SK-N-SH (cell line): Measurements from ENCODE around the gene GOLM1. TPM values are rescaled to one million over a fixed set of nuclear protein-coding genes. Genes with fewer than 3 reads are reported as not detected.

Source experiments
- CTCF ChIA-PET: fragments of 300-600, 350-600 bp; formaldehyde crosslinking; extraction: SDS; loops from one replicate; lab custom pipeline; 2021; lab: Yijun Ruan, JAX
- POLR2A ChIA-PET: fragments of 350-600 bp; sonication (Branson Sonifier 250); formaldehyde crosslinking; extraction: SDS; loops from one replicate; lab custom pipeline; 2020; ENCODE audit warnings: antibody characterized with exemption, inconsistent platforms; lab: Yijun Ruan, JAX
- DNase-seq: peaks from one replicate; pipeline ENCODE4 v3.0.0; 2012
- H2AFZ ChIP-seq: fragments of 200-600 bp; sonication (generic); 2 replicates; pipeline ENCODE4 v1.8.1; 2016; ENCODE audit warnings: antibody characterized with exemption, mild to moderate bottlenecking, low read depth
- H3F3A ChIP-seq: fragments of 200-600 bp; sonication (generic); replicated peaks from 2 replicates; pipeline ENCODE3; 2016; ENCODE audit warnings: antibody characterized with exemption, mild to moderate bottlenecking; ENCODE audit not compliant: insufficient read depth
- H3K27ac ChIP-seq, 2 experiments: fragments of 200-500 bp in 1 of 2; fragments of 200-600 bp in 1 of 2; sonication (Bioruptor generic) in 1 of 2; sonication (generic), shearing (Covaris generic) in 1 of 2; 2 replicates each; pipeline versions ENCODE4 v1.5.1 to v1.6.1; 2014 to 2016; ENCODE audit warnings: low read depth in 2 of 2, inconsistent platforms in 1 of 2, low read length in 1 of 2, mild to moderate bottlenecking in 1 of 2, mixed read lengths in 1 of 2
- H3K27me3 ChIP-seq: fragments of 200-600 bp; sonication (generic), shearing (Covaris generic); 2 replicates; pipeline ENCODE4 v1.6.1; 2016; ENCODE audit warnings: mixed run types; ENCODE audit not compliant: insufficient read depth
- H3K36me3 ChIP-seq, 2 experiments: fragments of 200-500 bp in 1 of 2; fragments of 200-600 bp in 1 of 2; sonication (Bioruptor generic) in 1 of 2; sonication (generic) in 1 of 2; replicated peaks in 1 of 2; 2 replicates each; pipeline versions ENCODE3 to v1.5.1; 2014 to 2016; ENCODE audit warnings: low read length in 1 of 2, mild to moderate bottlenecking in 1 of 2; ENCODE audit not compliant: insufficient read depth in 2 of 2, control insufficient read depth in 1 of 2
- H3K4me1 ChIP-seq, 2 experiments: fragments of 200-500 bp in 1 of 2; fragments of 200-600 bp in 1 of 2; sonication (Bioruptor generic) in 1 of 2; sonication (generic), shearing (Covaris generic) in 1 of 2; 2 replicates each; pipeline versions ENCODE4 v1.5.1 to v1.6.1; 2014 to 2016; ENCODE audit warnings: low read depth in 1 of 2, low read length in 1 of 2, mixed run types in 1 of 2; ENCODE audit not compliant: insufficient read depth in 2 of 2, control insufficient read depth in 1 of 2
- H3K4me2 ChIP-seq: fragments of 200-600 bp; sonication (generic), shearing (Covaris generic); 2 replicates; pipeline ENCODE4 v1.6.1; 2017; ENCODE audit warnings: mixed run types
- H3K4me3 ChIP-seq, 2 experiments: fragments of 200-500 bp in 1 of 2; fragments of 200-600 bp in 1 of 2; sonication (Bioruptor generic) in 1 of 2; sonication (generic), shearing (Covaris generic) in 1 of 2; 2 replicates each; pipeline versions ENCODE4 v1.5.1 to v1.8.1; 2014 to 2016; ENCODE audit warnings: low read depth in 2 of 2, inconsistent platforms in 1 of 2, low read length in 1 of 2, mild to moderate bottlenecking in 1 of 2, mixed read lengths in 1 of 2, moderate library complexity in 1 of 2
- H3K79me2 ChIP-seq: fragments of 200-600 bp; sonication (generic); 2 replicates; pipeline ENCODE4 v1.8.1; 2017; ENCODE audit warnings: mild to moderate bottlenecking; ENCODE audit not compliant: insufficient read depth
- H3K9ac ChIP-seq: fragments of 200-600 bp; sonication (generic); 2 replicates; pipeline ENCODE4 v1.6.1; 2017; ENCODE audit warnings: mixed run types
- H3K9me2 ChIP-seq: fragments of 200-600 bp; sonication (generic); 2 replicates; pipeline ENCODE4 v1.6.1; 2017; ENCODE audit warnings: mixed run types
- H3K9me3 ChIP-seq: fragments of 200-600 bp; sonication (generic); 2 replicates; pipeline ENCODE4 v1.6.1; 2017; ENCODE audit warnings: mixed run types, mild to moderate bottlenecking, moderate library complexity
- H4K20me1 ChIP-seq: fragments of 200-600 bp; sonication (generic); 2 replicates; pipeline ENCODE4 v1.6.1; 2017; ENCODE audit warnings: mild to moderate bottlenecking, mixed run types; ENCODE audit not compliant: insufficient read depth
- FOXM1 ChIP-seq: IDR thresholded peaks from 2 replicates; pipeline ENCODE4 v1.4.0; 2012; ENCODE audit warnings: low read depth, mild to moderate bottlenecking
- GATA2 ChIP-seq: sonication (generic); formaldehyde crosslinking; IDR thresholded peaks from 2 replicates; pipeline ENCODE4 v1.5.0; 2020; ENCODE audit warnings: mild to moderate bottlenecking, missing genetic modification reagents
- JUND ChIP-seq: IDR thresholded peaks from 2 replicates; pipeline ENCODE4 v1.4.0; 2012
- NFIC ChIP-seq: IDR thresholded peaks from 2 replicates; pipeline ENCODE4 v1.4.0; 2012; ENCODE audit warnings: borderline replicate concordance
- NRF1 ChIP-seq: IDR thresholded peaks from 2 replicates; pipeline ENCODE4 v1.6.1; 2012; ENCODE audit warnings: low read depth, mild to moderate bottlenecking, low read length
- POLR2AphosphoS5 ChIP-seq: IDR thresholded peaks from 2 replicates; pipeline ENCODE4 v1.6.1; 2012; ENCODE audit warnings: low read depth, low read length
- RCOR1 ChIP-seq: fragments of 150-350 bp; IDR thresholded peaks from 2 replicates; pipeline ENCODE4 v1.6.1; 2017; ENCODE audit warnings: antibody characterized with exemption, low read length
- RFX5 ChIP-seq: IDR thresholded peaks from 2 replicates; pipeline ENCODE4 v1.6.1; 2012; ENCODE audit warnings: mild to moderate bottlenecking, improper control_type of control experiment, low read length
- SMC3 ChIP-seq: IDR thresholded peaks from 2 replicates; pipeline ENCODE4 v1.6.1; 2012; ENCODE audit warnings: low read depth, low read length, improper control_type of control experiment
- TCF12 ChIP-seq: IDR thresholded peaks from 2 replicates; pipeline ENCODE4 v1.4.0; 2012
- TEAD4 ChIP-seq: IDR thresholded peaks from 2 replicates; pipeline ENCODE4 v1.4.0; 2012; ENCODE audit warnings: mild to moderate bottlenecking, borderline replicate concordance; ENCODE audit not compliant: insufficient read depth
- YY1 ChIP-seq: IDR thresholded peaks from 2 replicates; pipeline ENCODE4 v1.4.0; 2012; ENCODE audit warnings: low read depth, mild to moderate bottlenecking
- WGBS: methylation state at CpG from one replicate; pipeline ENCODE4 v1.1.6; 2017; ENCODE audit warnings: low lambda C conversion rate; 5-methylcytosine and 5-hydroxymethylcytosine counted together
- polyA plus RNA-seq, 3 experiments: library from polyadenylated mRNA; depleted of rRNA; stranded (reverse); fragments of >200 nt; gene quantifications; 2 replicates each; pipeline ENCODE4 v1.2.3, GENCODE V29; 2012
- TF ChIP-seq, protein P1 (sequence below): IDR thresholded peaks from 2 replicates; pipeline ENCODE4 v1.6.1; 2012; ENCODE audit warnings: mild to moderate bottlenecking, low read depth, low read length, moderate library complexity
- TF ChIP-seq, protein P2 (sequence below): fragments of 150-350 bp; IDR thresholded peaks from 2 replicates; pipeline ENCODE4 v1.6.1; 2016; ENCODE audit warnings: mild to moderate bottlenecking, low read depth, low read length
- TF ChIP-seq, protein P3 (sequence below): IDR thresholded peaks from 2 replicates; pipeline ENCODE4 v1.4.0; 2012; ENCODE audit warnings: low read depth
- TF ChIP-seq, protein P4 (sequence below): IDR thresholded peaks from 2 replicates; pipeline ENCODE4 v1.4.0; 2012; ENCODE audit warnings: low read depth, borderline replicate concordance

GOLM1 gene
- polyA plus RNA-seq, 1 of the 3 experiments (the other 2 are of a cell fraction): 69.8 TPM

DNA sequence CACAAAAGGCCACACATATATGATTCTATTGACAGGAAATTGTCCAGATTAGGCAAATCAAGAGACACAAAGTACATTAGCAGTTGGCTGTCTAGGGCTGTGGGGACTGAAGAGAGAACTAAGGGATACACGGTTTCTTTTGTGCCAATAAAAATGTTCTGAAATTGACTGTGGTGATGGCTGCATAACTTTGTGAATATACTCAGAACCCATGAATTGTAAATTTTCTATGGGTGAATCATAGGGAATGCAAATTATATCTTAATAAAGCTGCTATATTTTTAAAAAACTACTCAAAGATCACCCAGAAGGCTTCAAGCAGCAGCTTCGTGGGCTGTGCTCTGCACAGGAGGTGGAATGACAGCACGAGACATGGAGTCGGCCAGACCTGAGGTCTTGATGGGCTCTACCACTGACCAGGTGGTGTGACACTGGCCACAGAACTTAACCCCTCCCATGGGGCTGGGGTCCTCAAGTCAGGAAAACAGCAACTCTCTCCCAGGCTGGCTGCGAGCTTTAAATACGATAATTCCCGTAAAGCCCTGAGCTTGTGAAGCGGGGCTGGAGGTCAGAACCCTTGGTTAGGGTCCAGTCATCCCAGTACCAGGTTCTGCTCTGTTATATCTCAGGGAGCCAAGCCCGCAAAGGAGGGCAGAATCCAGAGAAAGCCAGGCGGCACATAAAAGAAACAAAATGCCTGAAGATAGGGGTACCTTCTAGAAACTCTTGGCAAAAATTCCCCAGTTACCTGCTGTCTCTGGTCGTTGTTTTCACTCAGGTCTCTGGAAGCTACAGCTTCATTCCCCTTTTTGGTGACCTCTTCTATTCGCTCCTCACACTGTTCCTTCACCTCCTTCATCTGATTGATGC lies 59.1 kb downstream of the GOLM1 start:
- no peaks in the 10 kb centered on the region for H3K9me3 ChIP-seq
- DNase-seq: no peak
- H3K27me3 ChIP-seq: no peaks in the 10 kb centered on the region
- H3K9ac ChIP-seq: no peak overlapping the region
- WGBS: 94% methylated on average over 12 of the region's 12 CpGs
- no peak overlapping the region for H2AFZ ChIP-seq
- H4K20me1 ChIP-seq: no peaks in the 10 kb centered on the region
- H3K4me2 ChIP-seq: no peak overlapping the region
- H3K27ac ChIP-seq: no peak overlapping the region
- no peak overlapping the region for H3K4me3 ChIP-seq
- peaks cover 0 to 6% of the 10 kb centered on the region in 2 experiments for H3K36me3 ChIP-seq
- ChIA-PET CTCF (no interaction called here), POLR2A (no interaction called here)
- peaks cover 0 to 9% of the 10 kb centered on the region in 2 experiments; a peak in 1 of 4 replicates for H3K4me1 ChIP-seq
- no peaks in the 10 kb centered on the region for H3K79me2 ChIP-seq
- TF ChIP-seq, protein P1, sequence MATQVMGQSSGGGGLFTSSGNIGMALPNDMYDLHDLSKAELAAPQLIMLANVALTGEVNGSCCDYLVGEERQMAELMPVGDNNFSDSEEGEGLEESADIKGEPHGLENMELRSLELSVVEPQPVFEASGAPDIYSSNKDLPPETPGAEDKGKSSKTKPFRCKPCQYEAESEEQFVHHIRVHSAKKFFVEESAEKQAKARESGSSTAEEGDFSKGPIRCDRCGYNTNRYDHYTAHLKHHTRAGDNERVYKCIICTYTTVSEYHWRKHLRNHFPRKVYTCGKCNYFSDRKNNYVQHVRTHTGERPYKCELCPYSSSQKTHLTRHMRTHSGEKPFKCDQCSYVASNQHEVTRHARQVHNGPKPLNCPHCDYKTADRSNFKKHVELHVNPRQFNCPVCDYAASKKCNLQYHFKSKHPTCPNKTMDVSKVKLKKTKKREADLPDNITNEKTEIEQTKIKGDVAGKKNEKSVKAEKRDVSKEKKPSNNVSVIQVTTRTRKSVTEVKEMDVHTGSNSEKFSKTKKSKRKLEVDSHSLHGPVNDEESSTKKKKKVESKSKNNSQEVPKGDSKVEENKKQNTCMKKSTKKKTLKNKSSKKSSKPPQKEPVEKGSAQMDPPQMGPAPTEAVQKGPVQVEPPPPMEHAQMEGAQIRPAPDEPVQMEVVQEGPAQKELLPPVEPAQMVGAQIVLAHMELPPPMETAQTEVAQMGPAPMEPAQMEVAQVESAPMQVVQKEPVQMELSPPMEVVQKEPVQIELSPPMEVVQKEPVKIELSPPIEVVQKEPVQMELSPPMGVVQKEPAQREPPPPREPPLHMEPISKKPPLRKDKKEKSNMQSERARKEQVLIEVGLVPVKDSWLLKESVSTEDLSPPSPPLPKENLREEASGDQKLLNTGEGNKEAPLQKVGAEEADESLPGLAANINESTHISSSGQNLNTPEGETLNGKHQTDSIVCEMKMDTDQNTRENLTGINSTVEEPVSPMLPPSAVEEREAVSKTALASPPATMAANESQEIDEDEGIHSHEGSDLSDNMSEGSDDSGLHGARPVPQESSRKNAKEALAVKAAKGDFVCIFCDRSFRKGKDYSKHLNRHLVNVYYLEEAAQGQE: no peak
- no peak for TF ChIP-seq SMC3
- H3F3A ChIP-seq: no peaks in the 10 kb centered on the region
- no peaks in the 10 kb centered on the region for H3K9me2 ChIP-seq

DNA sequence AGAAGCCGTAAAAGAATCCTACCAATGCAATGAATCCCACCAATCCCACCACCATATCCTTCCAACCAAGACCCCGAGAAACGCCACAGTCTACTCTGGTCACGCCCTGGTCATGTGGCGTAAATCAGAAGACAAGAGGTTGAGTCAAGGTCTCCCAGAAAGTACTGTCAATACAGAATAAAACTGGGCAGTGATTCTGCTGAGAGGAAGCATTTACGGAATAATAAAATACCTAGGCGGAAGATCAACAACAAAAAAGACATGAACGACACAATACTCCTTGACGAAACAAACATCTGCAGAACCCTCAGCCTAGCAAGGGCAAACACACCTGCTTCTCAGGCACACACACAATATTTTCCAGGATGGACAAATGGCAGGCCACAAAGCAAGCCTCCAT lies 62.8 kb downstream of the GOLM1 start:
- POLR2A ChIA-PET: no interaction called here
- CTCF ChIA-PET: interaction anchor here (1.7 kb wide), 1 partner anchor 10 kb away, joined by 5 read pairs; no protein-coding TSS in a partner anchor
- WGBS: 95% methylated on average over 9 of the region's 9 CpGs

More for the DNA sequence above, 62.8 kb downstream of the GOLM1 start:
- TF ChIP-seq TCF12 (no peak), POLR2AphosphoS5 (no peak), RCOR1 (no peak), FOXM1 (no peak), GATA2 (CRISPR knock-in tag) (no peak), NRF1 (no peak), RFX5 (no peak), TEAD4 (no peak), YY1 (no peak), NFIC (no peak), JUND (no peak)
- TF ChIP-seq, protein P2, sequence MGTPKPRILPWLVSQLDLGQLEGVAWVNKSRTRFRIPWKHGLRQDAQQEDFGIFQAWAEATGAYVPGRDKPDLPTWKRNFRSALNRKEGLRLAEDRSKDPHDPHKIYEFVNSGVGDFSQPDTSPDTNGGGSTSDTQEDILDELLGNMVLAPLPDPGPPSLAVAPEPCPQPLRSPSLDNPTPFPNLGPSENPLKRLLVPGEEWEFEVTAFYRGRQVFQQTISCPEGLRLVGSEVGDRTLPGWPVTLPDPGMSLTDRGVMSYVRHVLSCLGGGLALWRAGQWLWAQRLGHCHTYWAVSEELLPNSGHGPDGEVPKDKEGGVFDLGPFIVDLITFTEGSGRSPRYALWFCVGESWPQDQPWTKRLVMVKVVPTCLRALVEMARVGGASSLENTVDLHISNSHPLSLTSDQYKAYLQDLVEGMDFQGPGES: no peak
- TF ChIP-seq, protein P3, sequence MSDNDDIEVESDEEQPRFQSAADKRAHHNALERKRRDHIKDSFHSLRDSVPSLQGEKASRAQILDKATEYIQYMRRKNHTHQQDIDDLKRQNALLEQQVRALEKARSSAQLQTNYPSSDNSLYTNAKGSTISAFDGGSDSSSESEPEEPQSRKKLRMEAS: no peak
- TF ChIP-seq, protein P1: no peak
- TF ChIP-seq, protein P4, sequence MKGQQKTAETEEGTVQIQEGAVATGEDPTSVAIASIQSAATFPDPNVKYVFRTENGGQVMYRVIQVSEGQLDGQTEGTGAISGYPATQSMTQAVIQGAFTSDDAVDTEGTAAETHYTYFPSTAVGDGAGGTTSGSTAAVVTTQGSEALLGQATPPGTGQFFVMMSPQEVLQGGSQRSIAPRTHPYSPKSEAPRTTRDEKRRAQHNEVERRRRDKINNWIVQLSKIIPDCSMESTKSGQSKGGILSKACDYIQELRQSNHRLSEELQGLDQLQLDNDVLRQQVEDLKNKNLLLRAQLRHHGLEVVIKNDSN: no peak
- no peak overlapping the region for H3K27ac ChIP-seq
- H3K36me3 ChIP-seq: peaks cover 3 to 17% of the 10 kb centered on the region in 2 experiments
- no peaks in the 10 kb centered on the region for H4K20me1 ChIP-seq
- no peaks in the 10 kb centered on the region for H3K27me3 ChIP-seq
- no peaks in the 10 kb centered on the region for H3K9me3 ChIP-seq
- no peak for DNase-seq
- H3F3A ChIP-seq: no peaks in the 10 kb centered on the region
- no peak overlapping the region for H3K4me3 ChIP-seq
- no peaks in the 10 kb centered on the region for H3K79me2 ChIP-seq
- H2AFZ ChIP-seq: no peak overlapping the region
- no peak overlapping the region for H3K4me2 ChIP-seq
- no peak overlapping the region for H3K9ac ChIP-seq
- peaks cover 0 to 7% of the 10 kb centered on the region in 2 experiments; a peak in 1 of 4 replicates for H3K4me1 ChIP-seq
- no peaks in the 10 kb centered on the region for H3K9me2 ChIP-seq
